Thoracic aorta (tissue), 2 donors: Measurements from ENCODE around the gene MVB12B. TPM values are rescaled to one million over a fixed set of nuclear protein-coding genes. Genes with fewer than 3 reads are reported as not detected.

Experiments
- ATAC-seq: fragments of 150-250 bp; one replicate; pipeline ENCODE4 v1.8.0; 2017; ENCODE audit warnings: low read depth; ENCODE audit not compliant: insufficient number of reproducible peaks, low FRiP score
- DNase-seq: peaks from one replicate; pipeline ENCODE4 v3.0.0-alpha.2; 2020; ENCODE audit warnings: low spot score
- H3K27ac ChIP-seq, 2 donors: fragments of 200-600 bp; sonication (generic); 1 replicate in 1 of 2; 2 replicates in 1 of 2; pipeline ENCODE4 v1.5.1; 2016; ENCODE audit warnings: mild to moderate bottlenecking in 2 of 2, moderate library complexity in 2 of 2
- H3K27me3 ChIP-seq: fragments of 200-600 bp; sonication (generic); replicated peaks from 2 replicates; pipeline ENCODE4 v1.6.0; 2016; ENCODE audit warnings: mild to moderate bottlenecking; ENCODE audit not compliant: insufficient read depth
- H3K36me3 ChIP-seq: fragments of 200-600 bp; sonication (generic); one replicate; pipeline ENCODE4 v1.5.1; 2016
- H3K4me1 ChIP-seq, 2 donors: fragments of 200-600 bp; sonication (generic); 1 replicate in 1 of 2; 2 replicates in 1 of 2; pipeline versions ENCODE4 v1.5.1 to v1.6.0; 2016; ENCODE audit warnings: low read depth in 2 of 2, mild to moderate bottlenecking in 1 of 2; ENCODE audit not compliant: control insufficient read depth in 1 of 2
- H3K4me3 ChIP-seq: fragments of 200-600 bp; sonication (generic); 2 replicates; pipeline ENCODE4 v1.5.1; 2016; ENCODE audit warnings: mild to moderate bottlenecking
- H3K9me3 ChIP-seq: fragments of 200-600 bp; sonication (generic); 2 replicates; pipeline ENCODE4 v1.5.1; 2016
- total RNA-seq, 2 donors: library from RNA; depleted of rRNA; stranded (reverse); fragments of >200 nt; gene quantifications; one replicate each; pipeline versions ENCODE4 v1.1.0 to v1.2.3, GENCODE V29; 2016
- TF ChIP-seq, protein P1 (sequence below): fragments of 200-600 bp; sonication (generic); IDR thresholded peaks from one replicate; pipeline ENCODE4 v1.5.1; 2019; ENCODE audit warnings: antibody characterized with exemption

The MVB12B gene
- total RNA-seq, 2 donors from 2014 or later: 18.4 to 21.7 TPM

DNA sequence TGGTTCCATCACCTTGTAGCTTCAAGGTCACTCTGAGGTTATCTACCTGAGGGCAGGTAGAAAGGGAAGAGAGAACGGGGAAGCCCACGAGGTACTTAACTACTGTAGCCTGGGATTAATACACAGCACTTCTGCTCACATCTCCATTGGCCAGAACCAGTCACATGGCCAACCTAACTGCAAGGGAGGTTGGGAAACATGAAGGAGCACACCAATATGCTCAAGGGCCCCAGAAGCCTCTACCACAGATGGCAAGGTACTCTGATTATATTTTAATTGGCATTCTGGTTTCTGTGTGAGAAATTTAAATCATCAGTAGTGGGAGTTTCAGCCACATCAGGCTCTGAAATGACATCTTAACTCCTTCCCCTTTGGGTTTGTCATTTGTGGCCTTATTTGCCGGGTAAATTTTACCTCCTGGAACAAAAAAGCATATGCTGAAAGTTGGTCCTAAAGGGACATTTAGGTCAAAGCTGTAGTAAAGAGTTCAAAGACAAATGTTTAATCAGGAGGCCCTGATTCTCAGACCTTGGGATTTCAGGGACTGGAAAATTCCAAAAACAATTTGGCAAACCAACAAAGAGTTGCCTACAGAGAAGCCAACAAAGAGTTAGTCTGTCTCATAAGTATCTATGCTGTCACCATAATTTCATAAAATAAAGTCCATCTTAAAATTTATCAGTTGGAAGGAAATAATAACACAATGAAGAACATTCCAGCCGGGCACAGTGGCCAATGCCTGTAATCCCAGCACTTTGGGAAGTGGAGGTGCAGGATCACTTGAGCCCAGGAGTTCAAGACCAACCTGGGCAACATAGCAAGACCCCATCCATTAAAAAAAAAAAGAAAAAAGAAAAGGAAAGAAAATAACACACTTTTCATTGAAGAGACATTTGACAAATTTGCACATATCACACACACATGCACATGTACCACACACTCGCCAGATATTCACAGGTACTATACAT lies 13.8 kb upstream of the MVB12B start:
- Histone ChIP-seq H3K36me3 (no peaks in the 10 kb centered on the region), H3K4me3 (no peak overlapping the region), H3K27me3 (no peaks in the 10 kb centered on the region), H3K27ac (no peak overlapping the region), H3K9me3 (no peaks in the 10 kb centered on the region), H3K4me1 (no peaks in the 10 kb centered on the region)
- TF ChIP-seq, protein P1, sequence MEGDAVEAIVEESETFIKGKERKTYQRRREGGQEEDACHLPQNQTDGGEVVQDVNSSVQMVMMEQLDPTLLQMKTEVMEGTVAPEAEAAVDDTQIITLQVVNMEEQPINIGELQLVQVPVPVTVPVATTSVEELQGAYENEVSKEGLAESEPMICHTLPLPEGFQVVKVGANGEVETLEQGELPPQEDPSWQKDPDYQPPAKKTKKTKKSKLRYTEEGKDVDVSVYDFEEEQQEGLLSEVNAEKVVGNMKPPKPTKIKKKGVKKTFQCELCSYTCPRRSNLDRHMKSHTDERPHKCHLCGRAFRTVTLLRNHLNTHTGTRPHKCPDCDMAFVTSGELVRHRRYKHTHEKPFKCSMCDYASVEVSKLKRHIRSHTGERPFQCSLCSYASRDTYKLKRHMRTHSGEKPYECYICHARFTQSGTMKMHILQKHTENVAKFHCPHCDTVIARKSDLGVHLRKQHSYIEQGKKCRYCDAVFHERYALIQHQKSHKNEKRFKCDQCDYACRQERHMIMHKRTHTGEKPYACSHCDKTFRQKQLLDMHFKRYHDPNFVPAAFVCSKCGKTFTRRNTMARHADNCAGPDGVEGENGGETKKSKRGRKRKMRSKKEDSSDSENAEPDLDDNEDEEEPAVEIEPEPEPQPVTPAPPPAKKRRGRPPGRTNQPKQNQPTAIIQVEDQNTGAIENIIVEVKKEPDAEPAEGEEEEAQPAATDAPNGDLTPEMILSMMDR: no peak
- ATAC-seq: no peak
- no peak for DNase-seq

DNA sequence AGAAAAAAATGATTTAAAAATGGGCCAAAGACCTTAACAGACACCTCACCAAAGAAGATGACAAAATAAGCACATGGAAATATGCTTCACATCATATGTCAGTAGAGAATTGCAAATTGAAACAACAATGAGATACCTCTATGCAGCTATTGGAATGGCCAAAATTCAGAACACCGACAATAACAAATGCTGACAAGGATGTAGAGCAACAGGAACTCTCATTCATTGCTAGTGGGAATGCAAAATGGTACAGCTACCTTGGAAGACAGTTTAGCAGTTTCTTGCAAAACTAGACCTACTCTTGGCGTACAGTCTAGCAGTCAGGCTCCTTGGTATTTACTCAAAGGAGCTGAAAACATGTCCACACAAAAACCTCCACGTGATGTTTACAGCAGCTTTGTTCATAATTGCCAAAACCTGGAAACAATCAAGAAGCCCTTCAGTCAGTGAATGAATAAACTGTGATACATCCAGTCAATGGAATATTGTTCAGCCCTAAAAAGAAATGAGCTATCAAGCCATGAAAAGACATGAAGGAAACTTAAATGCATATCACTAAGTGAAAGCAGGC lies 10.5 kb upstream of the MVB12B start:
- no peaks in the 10 kb centered on the region for H3K27me3 ChIP-seq
- TF ChIP-seq, protein P1: no peak
- no peaks in the 10 kb centered on the region for H3K9me3 ChIP-seq
- no peaks in the 10 kb centered on the region for H3K4me1 ChIP-seq
- H3K36me3 ChIP-seq: no peaks in the 10 kb centered on the region
- no peak for ATAC-seq
- no peak overlapping the region for H3K4me3 ChIP-seq
- no peak overlapping the region for H3K27ac ChIP-seq
- no peak for DNase-seq

DNA sequence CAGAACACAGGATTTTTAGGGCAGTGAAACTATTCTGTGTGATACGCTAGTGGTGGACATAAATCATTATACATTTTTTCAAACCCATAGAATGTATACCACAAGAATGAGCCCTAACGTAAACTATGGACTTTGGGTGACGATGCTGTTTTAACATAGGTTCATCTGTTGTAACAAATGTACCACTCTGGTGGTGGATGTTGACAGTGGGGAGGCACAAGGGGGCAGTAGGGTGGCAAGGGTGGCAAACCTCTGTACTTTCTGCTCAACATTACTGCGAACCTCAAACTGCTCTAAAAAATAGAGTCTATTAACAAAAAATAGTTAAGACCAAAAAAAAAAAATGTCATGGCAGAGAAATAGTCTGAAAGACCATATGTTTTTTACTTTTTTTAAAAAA lies 9.1 kb upstream of the MVB12B start:
- no peak for ATAC-seq
- H3K27me3 ChIP-seq: no peaks in the 10 kb centered on the region
- no peaks in the 10 kb centered on the region for H3K36me3 ChIP-seq
- no peaks in the 10 kb centered on the region for H3K9me3 ChIP-seq
- TF ChIP-seq, protein P1: no peak
- no peak overlapping the region for H3K27ac ChIP-seq
- DNase-seq: no peak
- H3K4me3 ChIP-seq: no peak overlapping the region
- no peaks in the 10 kb centered on the region for H3K4me1 ChIP-seq

DNA sequence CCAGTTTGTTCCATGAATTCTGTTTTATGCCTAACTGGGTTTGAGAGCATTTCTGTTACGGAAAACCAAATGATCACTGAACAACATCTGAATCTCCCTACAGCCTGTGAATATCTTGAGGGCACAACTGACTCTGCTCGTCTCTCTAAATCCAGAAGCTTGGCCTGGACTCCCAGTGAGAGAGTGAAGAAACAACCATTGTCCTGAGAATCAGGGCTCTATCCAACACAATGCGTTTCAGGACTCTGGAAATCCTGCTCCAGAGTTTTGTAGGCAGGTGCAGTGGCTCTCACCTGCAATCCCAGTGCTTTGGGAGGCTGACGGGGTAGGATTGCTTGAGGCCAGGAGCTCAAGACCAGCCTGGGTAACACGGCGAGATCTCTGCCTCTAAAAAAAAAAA lies 7.8 kb upstream of the MVB12B start:
- DNase-seq (no peak), ATAC-seq (no peak)
- Histone ChIP-seq H3K27ac (no peak overlapping the region), H3K4me3 (no peak overlapping the region), H3K27me3 (no peaks in the 10 kb centered on the region), H3K9me3 (peaks cover 1% of the 10 kb centered on the region), H3K4me1 (no peaks in the 10 kb centered on the region), H3K36me3 (no peaks in the 10 kb centered on the region)
- TF ChIP-seq, protein P1: no peak

DNA sequence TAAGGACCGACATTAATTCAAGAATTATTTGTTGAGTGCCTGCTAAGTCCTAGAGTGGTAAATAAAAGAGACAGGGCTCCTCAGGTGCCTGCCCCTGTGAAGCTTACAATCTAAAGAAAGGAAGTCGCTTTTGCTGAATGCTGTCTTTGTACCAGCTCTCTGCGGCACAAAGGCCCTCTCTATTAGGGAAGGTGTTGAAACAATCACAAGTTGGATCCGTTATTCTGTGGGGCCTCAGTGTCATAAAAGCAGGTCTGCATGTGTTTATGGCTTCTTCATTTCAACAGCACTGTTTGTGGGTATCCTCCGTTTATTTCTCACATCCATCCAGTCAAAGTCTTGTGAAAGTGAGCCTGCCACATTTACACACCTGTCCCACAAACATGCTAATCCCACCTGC lies 7.0 kb upstream of the MVB12B start:
- ATAC-seq: no peak
- Histone ChIP-seq H3K27me3 (no peaks in the 10 kb centered on the region), H3K4me1 (no peaks in the 10 kb centered on the region), H3K27ac (no peak overlapping the region), H3K36me3 (no peaks in the 10 kb centered on the region), H3K9me3 (peaks cover 6% of the 10 kb centered on the region), H3K4me3 (no peak overlapping the region)
- TF ChIP-seq, protein P1: no peak
- DNase-seq: no peak
